Esophagus squamous epithelium (tissue), 5 donors: ENCODE measurements around the gene CDK10. TPM values are rescaled to one million over a fixed set of nuclear protein-coding genes. Genes with fewer than 3 reads are reported as not detected.

ENCODE experiments used
- DNase-seq: peaks from one replicate; lab custom pipeline; 2025; lab: John Stamatoyannopoulos, UW
- H3K27ac ChIP-seq, 4 donors: fragments of 200-600 bp; sonication (generic); one replicate each; pipeline ENCODE4 v1.5.1; 2016 to 2019; ENCODE audit warnings: mild to moderate bottlenecking in 1 of 4
- H3K27me3 ChIP-seq, 4 donors: fragments of 200-600 bp; sonication (generic); 1 replicate in 3 of 4; 2 replicates in 1 of 4; pipeline versions ENCODE4 v1.5.1 to v1.6.0; 2017 to 2021; ENCODE audit warnings: antibody characterized with exemption in 1 of 4
- H3K36me3 ChIP-seq, 3 donors: fragments of 200-600 bp; sonication (generic); one replicate each; pipeline ENCODE4 v1.5.1; 2016 to 2019
- H3K4me1 ChIP-seq, 3 donors: fragments of 200-600 bp; sonication (generic); one replicate each; pipeline ENCODE4 v1.5.1; 2017 to 2019
- H3K4me3 ChIP-seq, 4 donors: fragments of 200-600 bp; sonication (generic); 1 replicate in 3 of 4; 2 replicates in 1 of 4; pipeline ENCODE4 v1.5.1; 2016 to 2019; ENCODE audit warnings: mild to moderate bottlenecking in 2 of 4, moderate library complexity in 1 of 4
- H3K9me3 ChIP-seq, 3 donors: fragments of 200-600 bp; sonication (generic); one replicate each; pipeline ENCODE4 v1.5.1; 2016 to 2019
- CTCF ChIP-seq, 6 experiments: fragments of 450-650 bp in 4 of 6; fragments of 200-600 bp in 2 of 6; sonication (generic) in 2 of 6; IDR thresholded peaks; one replicate each; pipeline ENCODE4 v1.5.1; 2016 to 2019; ENCODE audit warnings: antibody characterized with exemption in 6 of 6, mild to moderate bottlenecking in 4 of 6, moderate library complexity in 4 of 6
- POLR2A ChIP-seq, 4 donors: fragments of 450-650 bp; IDR thresholded peaks; one replicate each; pipeline ENCODE4 v1.6.1; 2017; ENCODE audit warnings: antibody characterized with exemption in 4 of 4, mild to moderate bottlenecking in 4 of 4, moderate library complexity in 3 of 4
- WGBS, 2 donors: methylation state at CpG; one replicate each; pipeline ENCODE4 v1.1.5; 2018; 5-methylcytosine and 5-hydroxymethylcytosine counted together
- intact Hi-C: fragments of 100-400 bp; cut with DNase I; formaldehyde crosslinking; loops from one replicate; pipeline ENCODE4 v1.15.0; 2022
- total RNA-seq, 4 donors: library from RNA; depleted of rRNA; stranded (reverse); fragments of >200 nt; gene quantifications; one replicate each; pipeline ENCODE4 v1.1.0, GENCODE V29; 2016
- donor health status: DM: yes; HTN: yes; CAD: no.

Gene CDK10
- total RNA-seq, 4 donors from 2014 or later: 21.6 to 45.0 (median 39.3) TPM

- peaks cover 0 to 18% (median 0%) of the 10 kb centered on the region in 4 donors for H3K27me3 ChIP-seq
- TF ChIP-seq CTCF (IDR thresholded peaks at IDR 0.05): peak; percentile 67 to 94 (median 90)
- peak in 1 of 4 donors; percentile 36 for TF ChIP-seq POLR2A (IDR thresholded peaks at IDR 0.05)
- H3K4me1 ChIP-seq: peaks cover 12 to 36% (median 20%) of the 10 kb centered on the region in 3 donors
- peak overlapping the region; percentile 89 to 94 (median 92) for H3K27ac ChIP-seq
- DNase-seq: peak; percentile 89
- 0% methylated on average over 18 of the region's 30 CpGs; no CpG with 5 or more reads in 1 of the 2 donors for WGBS, 2 donors
- H3K9me3 ChIP-seq: no peaks in the 10 kb centered on the region
- H3K4me3 ChIP-seq: peak overlapping the region; percentile 64 to 78 (median 71)
- peaks cover 0 to 30% (median 0%) of the 10 kb centered on the region in 3 donors for H3K36me3 ChIP-seq
- intact Hi-C loops: loop anchor here (10.0 kb wide), 1 partner anchor 95 kb away; no protein-coding TSS in a partner anchor
These were observed 13.7 kb downstream of the CDK10 start for GRCh38 chr16:89700100-89700648.

- TF ChIP-seq CTCF (IDR thresholded peaks at IDR 0.05) (peak in 2 of 6 experiments; percentile 27 to 37), POLR2A (IDR thresholded peaks at IDR 0.05) (no peak)
- peaks cover 0 to 18% (median 0%) of the 10 kb centered on the region in 4 donors for H3K27me3 ChIP-seq
- WGBS, 2 donors: 0% methylated on average over 5 of the region's 78 CpGs; no CpG with 5 or more reads in 1 of the 2 donors
- no peaks in the 10 kb centered on the region for H3K9me3 ChIP-seq
- peak overlapping the region; percentile 89 to 94 (median 92) for H3K27ac ChIP-seq
- H3K4me3 ChIP-seq: peak overlapping the region; percentile 64 to 78 (median 71)
- DNase-seq: no peak
- intact Hi-C loops: loop anchor here (10.0 kb wide), 1 partner anchor 94 kb away; no protein-coding TSS in a partner anchor
- peaks cover 0 to 23% (median 0%) of the 10 kb centered on the region in 3 donors for H3K36me3 ChIP-seq
- H3K4me1 ChIP-seq: peaks cover 12 to 41% (median 20%) of the 10 kb centered on the region in 3 donors
These were observed 14.3 kb downstream of the CDK10 start for GRCh38 chr16:89700649-89701424.

- intact Hi-C loops: loop anchor here (10.0 kb wide), 1 partner anchor 93 kb away; no protein-coding TSS in a partner anchor
- Histone ChIP-seq H3K4me1 (peaks cover 12 to 45% (median 16%) of the 10 kb centered on the region in 3 donors), H3K27me3 (peaks cover 0 to 18% (median 0%) of the 10 kb centered on the region in 4 donors), H3K4me3 (peak within 1 kb of the TSS; percentile 64 to 78 (median 71)), H3K27ac (peak within 1 kb of the TSS; percentile 89 to 94 (median 92)), H3K36me3 (peaks cover 0 to 14% (median 0%) of the 10 kb centered on the region in 3 donors), H3K9me3 (no peaks in the 10 kb centered on the region)
- TF ChIP-seq POLR2A (IDR thresholded peaks at IDR 0.05): peak in 3 of 4 donors; percentile 80 to 94 (median 93)
- TF ChIP-seq CTCF (IDR thresholded peaks at IDR 0.05): peak in 3 of 6 experiments; percentile 22 to 28 (median 23)
- WGBS, 2 donors: 5 to 8% methylated on average over 7 of the region's 97 CpGs
- peak; percentile 76 for DNase-seq
These were observed 15.2 kb downstream of the CDK10 start, which contains the start of gene SPATA2L for GRCh38 chr16:89701425-89702406. TSS of gene SPATA2L (minus strand) at chr16:89701705. CDS start at chr16:89701232, 473 bp downstream.

- H3K4me3 ChIP-seq: no peak overlapping the region
- peaks cover 0 to 18% (median 0%) of the 10 kb centered on the region in 4 donors for H3K27me3 ChIP-seq
- H3K27ac ChIP-seq: no peak overlapping the region
- intact Hi-C loops: loop anchor here (10.0 kb wide), 1 partner anchor 91 kb away; no protein-coding TSS in a partner anchor
- no peaks in the 10 kb centered on the region for H3K9me3 ChIP-seq
- peaks cover 0 to 14% (median 0%) of the 10 kb centered on the region in 3 donors for H3K36me3 ChIP-seq
- H3K4me1 ChIP-seq: peaks cover 12 to 48% (median 16%) of the 10 kb centered on the region in 3 donors
- TF ChIP-seq CTCF (IDR thresholded peaks at IDR 0.05): no peak
- TF ChIP-seq POLR2A (IDR thresholded peaks at IDR 0.05): no peak
- DNase-seq: no peak
- WGBS, 2 donors: 72 to 74% methylated on average over 12 of the region's 13 CpGs
These were observed 17.8 kb downstream of the CDK10 start for GRCh38 chr16:89704281-89704680.
